ENCODE measurements around the gene MRPS9.

Gene MRPS9

DNA sequence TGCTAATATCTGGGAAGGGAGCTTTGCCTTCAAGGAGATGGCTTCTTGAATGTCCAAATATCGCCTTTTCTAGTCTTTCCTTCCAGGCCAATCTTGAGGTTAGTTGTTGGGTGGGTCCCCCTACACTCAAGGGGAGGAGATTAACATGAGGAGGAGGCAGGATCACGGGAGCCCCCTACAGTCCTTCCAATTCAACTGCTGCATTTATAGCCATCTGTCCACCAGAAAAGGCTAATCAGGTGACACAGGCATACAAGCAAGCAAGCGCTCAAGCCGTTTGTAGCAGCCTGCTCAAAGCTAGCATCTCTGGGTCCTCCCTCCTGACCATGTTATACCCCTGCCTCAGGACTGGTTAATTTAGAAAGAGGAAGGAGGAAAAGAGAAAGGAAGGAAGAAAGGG, 87.6 kb downstream of the MRPS9 start:
- no peak for DNase-seq (ENCODE audit: low read depth)

DNA sequence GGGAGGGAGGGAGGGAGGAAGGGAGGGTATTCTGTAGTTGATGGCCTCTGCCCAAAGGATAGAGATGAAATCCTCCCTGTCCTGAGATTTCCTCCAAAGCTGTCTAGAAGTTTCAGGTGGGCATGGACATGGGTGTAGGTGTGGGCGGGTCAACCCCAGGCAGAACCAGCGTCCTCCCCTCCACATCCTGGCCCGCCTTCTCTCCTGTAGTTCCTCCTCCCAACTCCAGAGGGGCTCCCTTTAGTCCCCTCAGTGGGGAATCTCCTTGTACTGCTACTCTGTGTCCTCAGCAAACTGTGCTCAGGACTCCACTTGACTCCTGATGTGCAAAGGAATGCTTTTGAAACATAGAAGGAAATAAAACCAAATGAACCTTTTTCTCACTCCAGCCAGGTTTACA, 88.1 kb downstream of the MRPS9 start:
- DNase-seq (ENCODE audit: low read depth): no peak

DNA sequence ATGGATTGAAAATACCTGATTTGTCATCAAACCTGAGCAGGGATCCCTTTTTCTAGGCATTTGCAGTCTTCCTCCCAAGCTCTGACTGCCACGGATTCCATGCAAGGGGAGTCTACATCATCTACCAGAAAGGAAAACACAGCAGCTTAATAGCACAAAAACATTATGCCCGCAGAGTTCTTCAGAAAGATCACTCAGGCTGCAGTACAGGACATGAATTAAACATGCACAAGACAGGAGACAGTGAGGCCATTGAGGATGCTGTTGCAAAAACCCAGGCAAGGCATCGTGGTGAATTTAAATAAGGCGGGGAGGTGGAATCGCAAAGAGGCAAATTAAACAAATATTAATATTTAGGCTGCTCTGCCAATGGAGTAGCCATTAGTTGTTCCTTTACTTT, 88.5 kb downstream of the MRPS9 start:
- no peak for DNase-seq (ENCODE audit: low read depth)

DNA sequence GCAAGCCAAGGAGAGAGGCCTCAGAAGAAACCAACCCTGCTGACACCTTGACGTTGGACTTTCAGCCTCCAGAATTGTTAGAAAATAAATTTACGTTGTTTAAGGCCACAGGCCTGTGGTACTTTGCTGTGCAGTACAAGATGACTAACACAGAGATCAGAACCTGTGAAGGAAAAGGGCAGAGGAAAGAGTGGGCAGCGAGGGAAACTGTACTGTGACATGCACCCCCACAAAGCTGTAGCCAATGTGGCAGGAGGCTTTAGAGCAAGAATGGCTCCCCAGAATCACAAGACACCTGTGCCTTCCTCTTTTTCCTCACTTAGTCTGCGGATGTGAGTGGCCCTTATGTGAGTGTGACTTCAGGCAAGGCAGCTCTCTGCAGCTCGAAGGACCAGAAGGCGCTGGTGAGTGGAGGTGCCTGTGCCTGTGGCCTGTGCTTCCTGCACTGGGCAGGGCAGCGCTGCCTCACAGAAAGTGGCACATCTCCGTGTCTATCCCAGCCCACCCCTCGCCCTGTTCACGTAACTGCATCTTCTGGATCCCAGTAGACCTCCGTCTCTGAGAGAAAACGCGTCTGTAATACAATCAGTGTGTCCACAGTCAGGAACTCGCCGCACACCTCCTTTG, 89.5 kb downstream of the MRPS9 start:
- DNase-seq (ENCODE audit: low read depth): no peak

DNA sequence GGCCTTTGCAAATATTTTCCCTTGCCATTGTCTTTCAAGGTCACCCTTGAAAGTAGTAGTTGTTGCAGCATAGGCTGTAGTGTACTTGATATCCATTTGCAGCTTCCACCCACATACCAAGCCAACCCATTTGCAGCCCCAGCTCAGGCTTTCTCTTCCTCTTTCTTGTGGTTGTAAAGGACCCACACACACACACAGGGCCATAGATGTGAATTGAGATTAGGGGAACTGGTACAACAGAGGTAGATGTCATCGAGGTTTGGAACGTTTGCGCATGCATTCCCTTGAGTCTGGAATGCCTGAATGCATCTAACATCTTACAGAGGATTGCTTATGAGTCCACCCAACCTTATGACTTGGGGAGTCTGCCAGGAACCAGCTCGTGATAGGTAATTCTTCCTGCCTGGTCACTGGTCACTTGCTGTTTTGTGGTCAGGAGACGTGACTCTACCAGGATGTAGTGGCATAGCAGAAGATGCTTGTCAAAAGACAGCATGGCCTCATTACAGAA, 91.9 kb downstream of the MRPS9 start:
- no peak for DNase-seq (ENCODE audit: low read depth)

DNA sequence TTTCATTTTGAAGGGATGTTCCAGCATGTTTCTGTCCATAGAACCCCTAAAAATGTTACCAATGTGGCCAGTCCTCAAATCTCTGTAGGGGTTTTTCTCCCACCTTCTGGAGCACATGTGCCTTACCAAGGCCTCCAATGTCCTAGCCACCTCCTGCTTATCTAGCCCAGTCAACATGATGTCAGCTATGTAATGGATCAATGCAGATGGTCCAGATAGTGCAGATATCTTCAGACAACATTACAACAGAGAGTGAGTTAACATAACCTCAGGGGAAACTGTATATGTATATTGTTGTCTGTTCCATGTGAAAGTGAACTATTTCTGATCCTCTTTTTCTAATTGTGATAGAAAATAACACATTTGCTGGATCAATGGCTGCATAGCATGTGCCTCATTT, 92.7 kb downstream of the MRPS9 start:
- DNase-seq (ENCODE audit: low read depth): no peak

DNA sequence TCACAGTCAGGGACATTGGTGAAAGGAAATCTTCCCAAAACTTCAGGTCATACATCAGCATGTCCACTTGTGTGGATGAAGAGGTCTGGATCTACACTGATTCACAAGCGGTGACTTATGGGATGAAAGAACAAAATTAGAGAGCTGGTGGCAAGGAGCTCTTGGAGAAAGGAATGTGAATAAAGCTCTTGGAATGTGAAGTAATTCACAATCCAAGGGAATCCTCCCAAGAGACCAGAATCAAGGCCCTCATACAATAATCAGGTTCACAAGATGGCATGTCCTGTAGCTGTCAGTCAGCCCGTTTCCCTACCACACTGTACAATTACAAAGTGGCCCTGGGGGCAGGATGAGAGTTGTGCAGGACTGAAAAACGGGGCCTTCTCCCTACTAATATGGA, 96.2 kb downstream of the MRPS9 start:
- no peak for DNase-seq (ENCODE audit: low read depth)

DNA sequence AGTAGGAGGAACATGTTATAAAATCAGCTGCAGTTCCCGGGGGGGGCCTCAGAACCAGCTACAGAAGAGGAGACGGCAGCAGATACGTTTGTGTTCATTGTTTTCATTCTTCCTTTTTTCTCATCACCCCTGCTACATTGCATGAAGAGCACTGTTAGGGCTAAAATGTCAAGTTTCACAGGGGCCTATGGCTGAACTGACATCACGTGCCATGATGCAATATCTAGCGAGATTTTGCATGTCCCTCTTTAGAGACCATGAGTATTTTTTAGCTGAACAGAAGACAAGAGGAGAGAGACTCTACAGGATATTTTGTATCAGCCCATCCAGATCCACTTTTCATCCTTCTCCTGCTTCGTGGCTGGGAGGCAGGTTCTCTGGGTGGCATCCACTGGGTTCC, 97.6 kb downstream of the MRPS9 start:
- no peak for DNase-seq (ENCODE audit: low read depth)

DNA sequence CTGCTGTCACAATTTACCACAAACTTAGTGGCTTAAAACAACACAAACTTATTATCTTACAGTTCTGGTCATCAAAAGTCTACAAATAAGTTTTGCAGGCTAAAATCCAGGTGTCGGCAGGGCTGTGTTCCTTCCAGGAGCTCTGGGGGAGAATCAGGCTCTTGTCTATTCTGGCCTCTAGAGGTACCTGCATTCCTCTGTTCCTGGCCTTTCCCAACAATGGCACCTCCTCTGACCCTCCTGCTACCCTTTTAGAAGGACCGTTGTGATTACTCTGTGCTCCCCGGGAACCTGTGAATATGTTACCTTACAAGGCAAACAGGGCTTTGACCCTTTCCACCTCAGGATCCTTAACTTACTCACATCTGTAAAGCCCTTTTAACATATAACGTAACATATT, 98.5 kb downstream of the MRPS9 start:
- no peak for DNase-seq (ENCODE audit: low read depth)

DNA sequence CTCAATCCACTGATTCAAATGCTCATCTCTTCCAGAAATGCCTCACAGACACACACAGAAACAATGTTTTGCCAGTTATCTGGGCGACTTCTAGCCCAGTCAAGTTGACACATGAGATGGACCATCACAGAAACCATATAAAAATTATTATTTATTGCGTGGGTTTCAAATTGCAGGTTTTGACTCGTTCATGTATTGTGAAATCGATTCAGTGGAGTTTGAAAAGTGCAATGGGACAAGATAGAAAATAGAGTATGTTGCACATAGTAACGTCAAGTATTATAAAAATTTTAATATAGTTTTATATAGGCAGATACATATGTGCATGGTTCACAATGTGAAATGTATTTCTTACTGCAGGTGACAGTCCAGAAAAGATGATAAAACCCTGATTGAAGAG, 100.8 kb downstream of the MRPS9 start:
- no peak for DNase-seq (ENCODE audit: low read depth)

DNA sequence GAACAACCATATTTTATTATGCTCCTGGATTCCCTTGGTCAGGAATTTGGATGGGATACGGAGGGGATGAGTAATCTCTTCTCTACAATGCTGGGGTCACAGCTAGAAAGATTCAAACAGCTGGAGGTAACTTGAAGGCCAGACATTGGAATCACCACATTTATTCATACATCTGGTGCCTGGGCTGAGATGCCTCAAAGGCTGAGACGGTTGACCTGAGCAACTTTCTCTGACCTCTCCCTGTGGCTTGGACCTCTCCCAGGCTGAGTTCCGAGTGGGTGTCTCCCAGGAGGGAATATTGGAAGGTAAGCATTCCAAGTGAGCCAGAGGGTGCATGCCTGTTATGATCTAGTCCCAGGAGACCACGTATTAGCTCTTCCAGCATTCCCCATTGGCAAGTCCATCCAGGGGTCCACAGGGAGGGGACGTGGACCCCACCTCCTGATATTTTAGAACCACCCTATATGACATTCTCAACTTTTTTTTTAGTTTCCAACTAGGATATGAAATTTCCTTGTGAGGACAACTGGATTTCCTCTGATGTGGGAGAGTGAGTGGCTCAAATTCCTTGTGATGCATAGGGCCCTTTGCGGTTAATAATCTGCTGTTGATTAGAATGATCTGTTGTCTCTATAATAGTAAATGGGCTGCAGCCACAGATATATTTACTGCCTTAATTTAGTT, 101.8 kb downstream of the MRPS9 start:
- no peak for DNase-seq (ENCODE audit: low read depth)

DNA sequence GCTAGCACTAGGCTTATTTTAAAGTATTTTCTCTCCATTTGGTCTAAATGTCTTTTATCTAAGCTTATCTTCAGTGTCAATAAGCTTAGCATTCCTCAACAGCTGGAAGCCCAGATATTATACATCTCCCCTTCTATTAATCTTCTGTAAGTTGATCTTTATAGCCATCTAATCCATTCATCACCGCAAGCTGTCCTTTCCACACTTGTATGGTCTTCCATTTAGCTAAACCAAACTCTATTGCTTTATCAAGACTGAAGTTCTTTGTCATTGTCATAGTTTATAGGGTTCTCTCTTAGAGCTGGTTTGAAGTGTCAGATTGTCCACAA, 102.3 kb downstream of the MRPS9 start:
- DNase-seq (ENCODE audit: low read depth): no peak

DNA sequence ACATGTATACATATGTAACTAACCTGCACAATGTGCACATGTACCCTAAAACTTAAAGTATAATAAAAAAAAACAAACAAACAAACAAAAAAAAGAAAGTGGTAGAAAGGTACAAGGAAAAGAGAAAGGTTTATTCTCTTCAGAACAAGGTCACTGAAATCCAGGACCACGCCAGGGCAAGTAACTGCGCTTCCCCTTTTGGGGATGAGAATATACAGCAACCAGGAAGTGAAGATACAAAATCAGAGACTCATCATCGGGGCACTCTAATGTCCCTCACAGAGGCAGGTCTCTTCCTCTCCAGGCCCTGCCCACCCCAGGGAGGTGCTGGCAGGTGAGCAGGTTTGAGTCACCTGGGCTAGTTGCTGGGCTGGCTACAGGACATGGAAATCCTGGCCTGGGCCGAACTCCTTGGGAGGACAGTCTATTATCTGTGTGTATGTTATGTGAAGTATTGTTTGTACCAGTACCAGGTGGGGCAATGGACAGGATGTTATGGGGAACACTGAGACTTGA, 103.3 kb downstream of the MRPS9 start:
- DNase-seq (ENCODE audit: low read depth): no peak

DNA sequence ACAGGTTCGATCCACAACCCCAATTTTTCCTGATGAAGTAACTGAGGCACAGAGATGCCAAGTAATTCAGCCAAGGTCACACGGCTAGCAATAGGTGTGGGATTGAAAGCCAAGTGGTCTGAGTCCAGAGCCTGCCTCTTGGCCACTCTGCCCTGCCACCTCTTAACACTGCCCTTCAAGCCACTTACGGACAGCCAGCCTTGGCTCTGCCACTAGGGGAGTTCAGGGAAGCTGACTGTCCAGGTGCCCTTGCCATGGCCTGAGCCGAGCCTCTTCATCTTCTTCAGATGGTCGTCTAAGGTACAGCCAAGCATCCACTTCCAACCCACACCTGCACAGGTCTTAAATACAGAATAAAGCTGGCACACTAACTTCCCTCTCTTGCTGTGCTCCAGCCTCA, 104.4 kb downstream of the MRPS9 start:
- DNase-seq (ENCODE audit: low read depth): no peak

DNA sequence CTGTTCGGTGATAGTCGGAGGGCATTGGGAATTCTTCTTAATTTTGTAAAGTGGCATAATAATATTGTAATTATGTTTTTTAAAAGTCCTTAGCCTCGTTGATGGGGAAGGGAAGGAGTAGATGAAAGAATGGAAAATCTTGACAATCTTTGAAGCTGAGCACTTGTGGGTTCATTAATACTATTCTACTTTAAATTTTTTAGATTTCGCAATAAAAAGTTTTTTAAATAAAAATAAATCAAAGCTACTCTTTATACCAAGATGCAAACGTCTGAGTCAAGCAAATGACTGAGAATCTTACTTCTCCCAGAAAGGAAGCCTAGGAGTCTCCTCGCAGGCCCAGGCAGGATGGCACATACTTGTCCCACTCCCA, 105.2 kb downstream of the MRPS9 start:
- no peak for DNase-seq (ENCODE audit: low read depth)

DNA sequence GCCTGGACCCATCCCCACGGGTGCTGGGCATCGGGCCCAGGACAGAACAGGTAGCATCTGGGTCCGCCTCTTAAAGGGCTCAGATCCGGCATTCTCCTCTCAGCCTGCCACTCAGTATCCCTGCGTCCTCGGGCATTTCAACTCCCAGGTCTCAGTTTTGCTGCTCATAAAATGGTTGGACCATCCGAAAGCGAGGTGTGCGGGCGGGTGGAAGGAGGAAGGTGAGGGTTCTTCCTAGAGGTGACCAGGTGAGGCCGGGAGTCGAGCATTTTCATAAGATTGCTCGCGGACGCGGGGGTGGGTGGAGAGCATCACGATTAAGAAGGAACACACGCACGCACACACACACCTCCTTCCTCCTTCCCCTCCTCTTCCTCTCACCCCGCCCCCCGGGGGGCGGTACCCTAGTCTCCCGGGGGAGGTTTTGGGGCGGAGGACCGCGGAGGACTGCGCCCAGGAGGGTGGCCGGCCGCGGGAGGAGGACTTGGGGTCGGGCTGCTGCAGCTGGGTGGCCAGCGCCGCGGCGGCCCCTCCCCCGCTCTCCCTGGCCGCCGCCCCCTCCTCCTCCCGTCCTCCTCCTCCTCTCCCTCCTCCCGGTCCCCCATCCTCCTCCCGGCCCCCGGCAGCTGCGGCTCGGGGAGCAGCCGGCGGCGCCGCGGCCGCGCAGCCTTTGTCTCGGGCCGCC, 105.7 kb downstream of the MRPS9 start:
- no peak for DNase-seq (ENCODE audit: low read depth)

DNA sequence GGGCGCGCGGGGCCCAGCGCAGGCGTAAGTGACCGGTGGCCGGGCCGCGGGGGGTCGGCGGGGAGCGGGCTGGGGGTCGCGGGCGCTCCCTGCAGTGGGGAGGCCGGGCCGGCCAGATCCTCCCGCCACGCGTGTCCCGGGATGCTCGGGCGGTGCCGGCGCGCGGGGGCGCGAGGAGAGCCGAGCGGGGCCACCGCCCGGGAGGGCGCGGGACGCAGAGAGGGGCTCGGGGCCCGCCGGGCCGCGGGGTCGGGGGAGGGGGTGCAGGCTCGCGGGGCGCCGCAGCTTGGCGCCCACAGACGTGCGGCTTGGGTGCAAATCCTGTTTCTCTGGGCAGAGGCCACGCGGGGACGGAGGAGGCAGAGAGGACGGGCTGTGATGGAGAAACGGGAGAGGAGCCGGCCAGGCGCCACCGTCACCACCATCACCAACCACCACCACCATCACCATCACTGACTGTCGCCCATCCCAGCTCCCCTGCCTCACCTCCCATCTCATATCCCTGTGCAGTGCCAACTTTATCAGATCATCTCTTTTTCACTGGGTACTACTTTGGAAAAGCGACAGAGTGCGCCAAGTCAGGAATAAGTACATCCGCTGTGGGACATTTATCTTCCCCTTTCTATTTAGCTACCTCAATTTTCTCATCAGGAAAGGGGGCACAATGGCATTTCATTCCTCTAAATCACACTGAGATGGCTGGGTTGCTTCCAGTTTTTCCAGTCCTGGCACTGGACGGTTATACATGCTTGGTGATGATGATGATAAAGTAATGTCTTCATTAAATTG, 106.5 kb downstream of the MRPS9 start:
- no peak for DNase-seq (ENCODE audit: low read depth)

DNA sequence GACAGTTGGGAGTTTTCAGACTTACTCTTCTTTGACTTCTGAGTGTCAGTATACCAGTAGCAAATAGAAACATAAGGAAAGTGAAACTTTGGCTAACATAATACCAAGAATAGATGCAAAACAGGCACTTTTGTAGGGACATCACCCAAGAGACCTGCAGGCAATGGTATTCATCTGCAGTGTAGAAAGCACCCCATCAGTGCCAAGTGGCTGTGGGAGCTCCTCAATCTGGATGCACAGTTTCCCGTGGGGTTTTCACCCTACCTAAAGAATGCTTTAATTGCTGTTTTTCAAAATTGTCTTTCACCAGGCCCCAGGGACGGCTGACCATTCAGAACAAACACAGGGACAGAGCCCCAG, 107.1 kb downstream of the MRPS9 start:
- DNase-seq (ENCODE audit: low read depth): no peak

DNA sequence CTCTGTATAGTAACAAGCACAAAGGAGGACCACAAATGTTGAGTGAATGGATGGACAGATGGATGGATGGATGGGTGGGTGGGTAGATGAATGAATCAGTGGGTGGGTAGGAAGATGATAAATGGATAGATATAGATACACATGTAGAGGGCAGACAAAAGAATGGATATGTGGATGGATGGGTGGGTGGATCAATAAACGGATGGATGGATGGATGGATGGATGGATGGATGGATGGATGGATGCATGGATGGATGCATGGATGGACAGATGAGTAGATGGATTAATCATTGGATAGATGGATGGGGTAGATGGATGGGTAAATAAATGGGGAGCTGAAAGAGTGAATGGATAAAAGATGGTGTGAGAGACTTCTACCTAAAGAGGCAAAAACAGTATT, 111.4 kb downstream of the MRPS9 start:
- no peak for DNase-seq (ENCODE audit: low read depth)

Measured in stimulated activated CD8-positive, alpha-beta memory T cell treated with anti-CD3 and anti-CD28 coated beads, Interleukin-12 subunit alpha, Interleukin-12 subunit beta, amount 100 ng/mL, for 1 hour (primary cell).